Skeletal muscle satellite cell (primary cell): ENCODE data around the gene LHX5. TPM values are rescaled to one million over a fixed set of nuclear protein-coding genes. Genes with fewer than 3 reads are reported as not detected.

Experiments
- H3K27me3 ChIP-seq: 2 replicates; pipeline ENCODE4 v1.7.0; 2013; ENCODE audit warnings: low read length; ENCODE audit not compliant: control insufficient read depth, insufficient read depth
- H3K36me3 ChIP-seq: 2 replicates; pipeline ENCODE4 v1.7.0; 2013; ENCODE audit warnings: mild to moderate bottlenecking, control low read depth, low read length; ENCODE audit not compliant: insufficient read depth
- H3K4me1 ChIP-seq: 2 replicates; pipeline ENCODE4 v1.7.0; 2013; ENCODE audit warnings: low read length; ENCODE audit not compliant: control insufficient read depth, insufficient read depth
- H3K4me2 ChIP-seq: 2 replicates; pipeline ENCODE4 v1.7.0; 2013; ENCODE audit warnings: mild to moderate bottlenecking, low read length
- H3K4me3 ChIP-seq: 2 replicates; pipeline ENCODE4 v1.7.0; 2013; ENCODE audit warnings: low read length
- H3K9ac ChIP-seq: 2 replicates; pipeline ENCODE4 v1.7.0; 2013; ENCODE audit warnings: mild to moderate bottlenecking, low read depth, low read length, moderate library complexity
- H3K9me3 ChIP-seq: replicated peaks from 2 replicates; pipeline ENCODE4 v1.7.0; 2013; ENCODE audit warnings: mild to moderate bottlenecking, control low read depth, low read length
- total RNA-seq: library from RNA; depleted of rRNA; stranded (reverse); fragments of >200 nt; gene quantifications from 2 replicates; pipeline ENCODE4 v1.2.3, GENCODE V29; 2012; rRNA removed

The LHX5 gene
- under 0.01 TPM in 1 of 2 replicates, not detected in the other for total RNA-seq

GRCh38 chr12:113471619-113472171 lies at the start of gene LHX5:
Gene LHX5 (minus strand): TSS chr12:113471871. CDS start chr12:113471498, 373 bp downstream.
- Histone ChIP-seq H3K4me3 (no peak within 1 kb of the TSS), H3K4me1 (peaks cover 10% of the 10 kb centered on the region), H3K27me3 (peaks cover 93% of the 10 kb centered on the region), H3K36me3 (no peaks in the 10 kb centered on the region), H3K4me2 (no peak within 1 kb of the TSS), H3K9ac (no peak within 1 kb of the TSS), H3K9me3 (no peaks in the 10 kb centered on the region)

GRCh38 chr12:113519464-113520307 lies 48.0 kb upstream of the LHX5 start:
- H3K27me3 ChIP-seq, result peaks cover 40% of the 10 kb centered on the region
- no peaks in the 10 kb centered on the region for H3K36me3 ChIP-seq
- H3K4me1 ChIP-seq, result no peaks in the 10 kb centered on the region
- H3K4me2 ChIP-seq, result no peak overlapping the region
- no peak overlapping the region for H3K9ac ChIP-seq
- no peak overlapping the region for H3K4me3 ChIP-seq
- no peaks in the 10 kb centered on the region for H3K9me3 ChIP-seq

- Histone ChIP-seq H3K4me3 (no peak overlapping the region), H3K4me2 (no peak overlapping the region)
Measured at GRCh38 chr12:113515082-113515856, 43.6 kb upstream of the LHX5 start.

DNA sequence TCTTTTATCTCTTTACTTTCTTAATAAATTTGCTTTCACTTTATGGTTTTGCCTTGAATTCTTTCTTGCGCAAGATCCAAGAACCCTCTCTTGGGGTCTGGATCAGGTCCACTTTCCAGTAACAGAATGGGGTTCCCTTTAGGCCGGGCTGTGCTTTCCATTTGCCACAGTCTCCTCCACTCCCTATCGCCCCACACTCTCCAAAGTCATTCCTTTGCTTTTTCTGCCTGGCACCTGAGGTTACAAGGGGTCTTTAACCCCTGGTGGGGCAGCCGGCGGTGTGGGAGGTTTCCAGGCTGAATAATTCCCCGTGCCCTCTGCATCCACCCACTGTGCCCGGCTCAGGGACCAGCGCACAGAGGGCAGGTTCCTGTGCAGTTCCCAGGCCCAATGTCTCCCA lies 42.9 kb upstream of the LHX5 start:
- peaks cover 28% of the 10 kb centered on the region for H3K27me3 ChIP-seq
- H3K36me3 ChIP-seq, result no peaks in the 10 kb centered on the region
- H3K4me3 ChIP-seq, result no peak overlapping the region
- H3K9ac ChIP-seq, result no peak overlapping the region
- H3K4me2 ChIP-seq, result no peak overlapping the region
- no peaks in the 10 kb centered on the region for H3K9me3 ChIP-seq
- no peaks in the 10 kb centered on the region for H3K4me1 ChIP-seq

More at GRCh38 chr12:113515082-113515856, 43.6 kb upstream of the LHX5 start:
- Histone ChIP-seq H3K4me1 (no peaks in the 10 kb centered on the region), H3K27me3 (peaks cover 28% of the 10 kb centered on the region), H3K36me3 (no peaks in the 10 kb centered on the region), H3K9ac (no peak overlapping the region), H3K9me3 (no peaks in the 10 kb centered on the region)

GRCh38 chr12:113512568-113512967 lies 40.9 kb upstream of the LHX5 start:
- Histone ChIP-seq H3K4me1 (no peaks in the 10 kb centered on the region), H3K4me3 (no peak overlapping the region), H3K4me2 (no peak overlapping the region), H3K9me3 (no peaks in the 10 kb centered on the region), H3K27me3 (peaks cover 27% of the 10 kb centered on the region), H3K9ac (no peak overlapping the region), H3K36me3 (no peaks in the 10 kb centered on the region)

- Histone ChIP-seq H3K27me3 (peaks cover 7% of the 10 kb centered on the region), H3K36me3 (no peaks in the 10 kb centered on the region), H3K4me2 (no peak overlapping the region), H3K4me3 (no peak overlapping the region), H3K9me3 (no peaks in the 10 kb centered on the region), H3K4me1 (no peaks in the 10 kb centered on the region), H3K9ac (no peak overlapping the region)
Measured at GRCh38 chr12:113506867-113507266, 35.2 kb upstream of the LHX5 start.

GRCh38 chr12:113505941-113506340 lies 34.3 kb upstream of the LHX5 start:
- Histone ChIP-seq H3K36me3 (no peaks in the 10 kb centered on the region), H3K27me3 (peaks cover 14% of the 10 kb centered on the region), H3K4me3 (no peak overlapping the region), H3K9me3 (no peaks in the 10 kb centered on the region), H3K9ac (no peak overlapping the region), H3K4me2 (no peak overlapping the region), H3K4me1 (no peaks in the 10 kb centered on the region)

- peaks cover 25% of the 10 kb centered on the region for H3K27me3 ChIP-seq
Measured at GRCh38 chr12:113504917-113505316, 33.2 kb upstream of the LHX5 start.

DNA sequence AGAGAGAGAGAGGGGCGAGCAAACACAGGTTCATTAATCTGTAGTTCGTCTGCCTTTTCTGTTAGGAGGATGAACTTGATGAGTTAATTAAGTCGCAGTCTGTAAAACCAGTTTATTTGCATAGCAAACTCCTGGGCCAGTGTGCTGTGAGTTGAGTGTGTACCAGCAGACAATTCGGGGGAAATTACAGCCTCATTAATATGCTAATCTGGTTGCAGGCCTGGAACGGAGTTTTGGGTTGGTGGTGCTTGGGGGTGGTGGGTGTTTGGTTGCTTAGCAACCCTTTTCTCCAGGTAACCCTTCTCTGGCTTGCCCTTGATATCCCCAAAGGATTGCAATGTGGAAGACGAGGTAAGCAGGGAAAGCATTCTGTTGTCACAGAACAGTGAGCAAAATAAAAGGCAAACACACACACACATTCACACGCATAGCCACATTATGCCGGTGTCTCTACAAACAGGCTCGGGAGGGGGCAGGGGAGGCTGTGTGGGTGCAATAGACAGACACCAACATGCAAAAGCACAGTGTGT lies 29.2 kb upstream of the LHX5 start:
- Histone ChIP-seq H3K4me3 (no peak overlapping the region), H3K27me3 (peaks cover 19% of the 10 kb centered on the region), H3K4me2 (no peak overlapping the region), H3K36me3 (no peaks in the 10 kb centered on the region), H3K9ac (no peak overlapping the region), H3K4me1 (no peaks in the 10 kb centered on the region), H3K9me3 (no peaks in the 10 kb centered on the region)

More at GRCh38 chr12:113504917-113505316, 33.2 kb upstream of the LHX5 start:
- H3K4me1 ChIP-seq, result no peaks in the 10 kb centered on the region
- H3K36me3 ChIP-seq, result no peaks in the 10 kb centered on the region
- H3K4me3 ChIP-seq, result no peak overlapping the region
- no peaks in the 10 kb centered on the region for H3K9me3 ChIP-seq
- H3K9ac ChIP-seq, result no peak overlapping the region
- no peak overlapping the region for H3K4me2 ChIP-seq

- H3K27me3 ChIP-seq, result peaks cover 19% of the 10 kb centered on the region
- H3K4me2 ChIP-seq, result no peak overlapping the region
- H3K4me1 ChIP-seq, result no peaks in the 10 kb centered on the region
- H3K9ac ChIP-seq, result no peak overlapping the region
- no peaks in the 10 kb centered on the region for H3K9me3 ChIP-seq
- no peak overlapping the region for H3K4me3 ChIP-seq
- no peaks in the 10 kb centered on the region for H3K36me3 ChIP-seq
Measured at GRCh38 chr12:113500306-113500675, 28.6 kb upstream of the LHX5 start.

GRCh38 chr12:113498490-113498889 lies 26.8 kb upstream of the LHX5 start:
- no peak overlapping the region for H3K9ac ChIP-seq
- H3K4me3 ChIP-seq, result no peak overlapping the region
- H3K27me3 ChIP-seq, result peaks cover 19% of the 10 kb centered on the region
- no peaks in the 10 kb centered on the region for H3K36me3 ChIP-seq
- H3K9me3 ChIP-seq, result no peaks in the 10 kb centered on the region
- H3K4me2 ChIP-seq, result no peak overlapping the region
- H3K4me1 ChIP-seq, result no peaks in the 10 kb centered on the region
